ENCODE data around the gene ANKRD60. TPM values are rescaled to one million over a fixed set of nuclear protein-coding genes. Genes with fewer than 3 reads are reported as not detected.
A peak's percentile ranks its signal among the peaks of the same experiment; 100 is the strongest.

Gene ANKRD60
- total RNA-seq, 2 experiments from 2014 or later: not detected

DNA sequence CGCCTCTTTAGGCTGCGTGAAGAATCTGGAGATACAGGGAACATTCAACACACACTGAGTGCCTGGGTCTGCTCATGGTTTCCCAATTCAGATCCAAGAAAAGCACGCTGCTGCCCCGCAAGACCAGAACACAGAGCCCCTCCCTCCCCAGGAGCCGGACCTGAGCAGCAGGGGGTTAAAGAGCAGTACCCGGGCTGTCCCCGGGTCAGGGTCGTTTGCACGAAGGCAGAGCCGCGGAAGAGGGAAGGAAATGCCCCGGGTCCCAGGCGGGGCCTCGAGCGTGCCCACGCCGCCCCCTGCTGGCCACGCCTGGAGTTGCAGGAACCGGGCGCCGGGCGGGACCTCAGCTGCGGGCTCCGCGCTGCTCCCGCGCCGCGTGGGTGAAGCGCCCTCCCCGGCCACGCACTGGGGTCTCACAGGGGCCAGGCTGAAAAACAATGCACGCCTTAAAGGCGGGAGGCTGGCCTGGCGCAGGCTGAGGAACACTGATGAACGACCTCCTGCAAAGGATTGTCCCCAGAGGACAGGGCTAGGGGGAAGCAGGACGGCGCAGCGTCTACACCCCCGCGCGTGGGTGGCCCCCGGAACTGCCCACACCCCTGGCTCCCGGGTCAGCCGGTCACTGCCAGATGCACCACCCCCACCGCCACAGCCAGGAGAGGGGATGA is 48.9 kb downstream of the ANKRD60 start:
- DNase-seq: peak; percentile 64

DNA sequence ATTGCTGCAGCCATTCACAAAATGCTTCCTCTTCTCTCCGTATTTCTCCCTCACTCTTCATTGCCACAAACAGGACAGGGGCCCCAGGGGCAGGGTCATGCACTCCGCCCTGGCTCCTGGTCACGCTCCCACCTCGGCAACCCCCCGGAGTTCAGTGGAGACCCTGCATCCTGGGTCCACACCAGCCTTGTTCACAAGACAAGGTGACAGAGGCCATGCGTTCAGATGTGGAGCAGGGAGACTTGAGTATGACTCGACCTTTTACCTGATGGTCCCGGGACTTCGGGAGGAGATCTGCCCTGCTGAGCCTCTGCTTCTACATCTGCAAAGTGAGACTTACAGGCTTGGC is 49.4 kb downstream of the ANKRD60 start:
- no peak overlapping the region for H3K27ac Mint-ChIP-seq
- no peak overlapping the region for H3K4me3 Mint-ChIP-seq
- H3K4me1 Mint-ChIP-seq (ENCODE audit: low read depth): peaks cover 12% of the 10 kb centered on the region
- CTCF ChIA-PET: interaction anchor here (0.6 to 1.5 kb wide), 2 partner anchors 108 to 583 kb away, joined by 4 to 6 read pairs; no protein-coding TSS in a partner anchor
- H3K27me3 Mint-ChIP-seq (ENCODE audit: low read depth): peaks cover 12% of the 10 kb centered on the region
- no peaks in the 10 kb centered on the region for H3K9me3 Mint-ChIP-seq
- H3K36me3 Mint-ChIP-seq (ENCODE audit: low read depth): no peaks in the 10 kb centered on the region
- intact Hi-C loops (cut with micrococcal nuclease): loop anchor here (1.0 to 10.0 kb wide), 3 partner anchors 94 to 582 kb away; no protein-coding TSS in a partner anchor
- no peak for DNase-seq

More for the DNA sequence above, 48.9 kb downstream of the ANKRD60 start:
- Mint-ChIP-seq H3K4me3 (peak overlapping the region; percentile 42), H3K9me3 (no peaks in the 10 kb centered on the region), H3K27me3 (ENCODE audit: low read depth) (peaks cover 12% of the 10 kb centered on the region), H3K27ac (no peak overlapping the region), H3K36me3 (ENCODE audit: low read depth) (no peaks in the 10 kb centered on the region), H3K4me1 (ENCODE audit: low read depth) (peaks cover 9% of the 10 kb centered on the region)
- intact Hi-C loops (cut with micrococcal nuclease): loop anchor here (1.0 to 10.0 kb wide), 4 partner anchors 95 to 665 kb away; no protein-coding TSS in a partner anchor
- CTCF ChIA-PET: interaction anchor here (0.6 to 4.1 kb wide), 15 partner anchors 10 to 633 kb away, joined by 3 to 16 read pairs (median 3); no protein-coding TSS in a partner anchor

DNA sequence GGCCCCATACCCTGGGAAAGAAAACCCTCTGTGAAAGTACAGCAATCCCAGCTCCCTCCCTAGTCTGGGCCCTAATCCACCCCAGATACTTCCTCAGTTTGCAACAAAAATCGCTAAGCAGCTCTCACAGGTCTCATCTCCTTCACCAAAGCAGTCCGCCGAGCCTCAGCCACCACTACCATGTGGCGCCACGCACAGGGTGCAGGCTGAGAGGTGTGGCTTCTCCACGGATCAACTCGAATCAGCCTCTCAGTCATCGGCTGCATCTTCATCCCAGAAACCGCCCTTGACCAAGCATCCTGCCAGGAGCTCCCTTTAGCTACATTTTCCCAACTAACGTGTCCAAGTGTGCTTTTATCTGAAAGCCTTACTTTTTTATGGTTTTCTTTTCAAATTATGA is 50.7 kb downstream of the ANKRD60 start:
- CTCF ChIA-PET: no interaction called here
- intact Hi-C loops (cut with micrococcal nuclease): loop anchor here (1.0 to 10.0 kb wide), 2 partner anchors 93 to 555 kb away; no protein-coding TSS in a partner anchor

GRCh38 chr20:58175836-58176235 is 52.6 kb downstream of the ANKRD60 start:
- Mint-ChIP-seq H3K4me3 (no peak overlapping the region), H3K27ac (no peak overlapping the region), H3K4me1 (ENCODE audit: low read depth) (peaks cover 22% of the 10 kb centered on the region), H3K27me3 (ENCODE audit: low read depth) (peaks cover 3% of the 10 kb centered on the region), H3K36me3 (ENCODE audit: low read depth) (no peaks in the 10 kb centered on the region), H3K9me3 (no peaks in the 10 kb centered on the region)
- no peak for DNase-seq
- intact Hi-C loops (cut with micrococcal nuclease): loop anchor here (10.0 kb wide), 1 partner anchor 91 kb away; no protein-coding TSS in a partner anchor
- CTCF ChIA-PET: no interaction called here

More for the DNA sequence above, 50.7 kb downstream of the ANKRD60 start:
- Mint-ChIP-seq H3K27me3 (ENCODE audit: low read depth) (peaks cover 12% of the 10 kb centered on the region), H3K4me3 (no peak overlapping the region), H3K4me1 (ENCODE audit: low read depth) (peaks cover 17% of the 10 kb centered on the region), H3K9me3 (no peaks in the 10 kb centered on the region), H3K27ac (no peak overlapping the region), H3K36me3 (ENCODE audit: low read depth) (no peaks in the 10 kb centered on the region)
- DNase-seq: no peak

- Mint-ChIP-seq H3K27me3 (ENCODE audit: low read depth) (peaks cover 3% of the 10 kb centered on the region), H3K4me1 (ENCODE audit: low read depth) (peaks cover 22% of the 10 kb centered on the region), H3K36me3 (ENCODE audit: low read depth) (no peaks in the 10 kb centered on the region), H3K9me3 (no peaks in the 10 kb centered on the region), H3K4me3 (no peak overlapping the region), H3K27ac (no peak overlapping the region)
- no peak for DNase-seq
- intact Hi-C loops (cut with micrococcal nuclease): loop anchor here (10.0 kb wide), 1 partner anchor 91 kb away; no protein-coding TSS in a partner anchor
- CTCF ChIA-PET: interaction anchor here (1.2 kb wide), 1 partner anchor 516 kb away, joined by 3 read pairs; no protein-coding TSS in a partner anchor
These were observed 53.0 kb downstream of the ANKRD60 start for GRCh38 chr20:58175425-58175824.

GRCh38 chr20:58174708-58175280 is 53.7 kb downstream of the ANKRD60 start:
- no peaks in the 10 kb centered on the region for H3K9me3 Mint-ChIP-seq
- intact Hi-C loops (cut with micrococcal nuclease): loop anchor here (10.0 kb wide), 1 partner anchor 90 kb away; no protein-coding TSS in a partner anchor
- H3K27me3 Mint-ChIP-seq (ENCODE audit: low read depth): peaks cover 3% of the 10 kb centered on the region
- H3K36me3 Mint-ChIP-seq (ENCODE audit: low read depth): no peaks in the 10 kb centered on the region
- no peak overlapping the region for H3K4me3 Mint-ChIP-seq
- H3K27ac Mint-ChIP-seq: no peak overlapping the region
- CTCF ChIA-PET: interaction anchor here (1.2 kb wide), 1 partner anchor 516 kb away, joined by 3 read pairs; no protein-coding TSS in a partner anchor
- DNase-seq: no peak
- H3K4me1 Mint-ChIP-seq (ENCODE audit: low read depth): peaks cover 21% of the 10 kb centered on the region

GRCh38 chr20:58173930-58174707 is 54.3 kb downstream of the ANKRD60 start:
- CTCF ChIA-PET: interaction anchor here (1.2 kb wide), 1 partner anchor 515 kb away, joined by 3 read pairs; no protein-coding TSS in a partner anchor
- H3K27ac Mint-ChIP-seq: no peak overlapping the region
- intact Hi-C loops (cut with micrococcal nuclease): loop anchor here (10.0 kb wide), 1 partner anchor 89 kb away; no protein-coding TSS in a partner anchor
- no peak for DNase-seq
- H3K36me3 Mint-ChIP-seq (ENCODE audit: low read depth): no peaks in the 10 kb centered on the region
- peaks cover 3% of the 10 kb centered on the region for H3K27me3 Mint-ChIP-seq (ENCODE audit: low read depth)
- no peak overlapping the region for H3K4me3 Mint-ChIP-seq
- H3K4me1 Mint-ChIP-seq (ENCODE audit: low read depth): peaks cover 17% of the 10 kb centered on the region
- no peaks in the 10 kb centered on the region for H3K9me3 Mint-ChIP-seq

DNA sequence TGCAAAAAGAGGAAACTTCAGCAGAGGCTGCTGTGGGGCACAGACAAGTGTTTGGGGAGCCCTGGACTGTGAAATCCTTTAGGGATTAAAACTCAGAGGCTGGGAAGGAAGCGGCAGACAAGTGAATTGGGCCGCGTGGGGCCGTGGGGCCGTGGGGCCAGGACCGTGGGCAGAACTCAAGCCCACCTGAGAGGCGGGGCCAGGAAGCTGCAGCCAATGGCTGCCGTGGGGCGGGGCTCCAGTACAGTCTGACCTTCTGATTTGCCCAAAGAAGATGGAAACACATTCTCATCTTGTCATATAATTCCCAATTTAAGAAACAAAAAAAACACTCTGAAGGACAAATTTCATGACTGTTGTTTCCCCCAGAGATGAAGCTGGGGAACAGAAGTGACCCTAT is 55.4 kb downstream of the ANKRD60 start:
- CTCF ChIA-PET: interaction anchor here (0.6 kb wide), 1 partner anchor 27 kb away, joined by 3 read pairs; no protein-coding TSS in a partner anchor
- DNase-seq: no peak
- peaks cover 17% of the 10 kb centered on the region for H3K4me1 Mint-ChIP-seq (ENCODE audit: low read depth)
- H3K27me3 Mint-ChIP-seq (ENCODE audit: low read depth): no peaks in the 10 kb centered on the region
- no peaks in the 10 kb centered on the region for H3K36me3 Mint-ChIP-seq (ENCODE audit: low read depth)
- H3K27ac Mint-ChIP-seq: no peak overlapping the region
- intact Hi-C loops (cut with micrococcal nuclease): loop anchor here (10.0 kb wide), 1 partner anchor 88 kb away; no protein-coding TSS in a partner anchor
- no peak overlapping the region for H3K4me3 Mint-ChIP-seq
- H3K9me3 Mint-ChIP-seq: no peaks in the 10 kb centered on the region

DNA sequence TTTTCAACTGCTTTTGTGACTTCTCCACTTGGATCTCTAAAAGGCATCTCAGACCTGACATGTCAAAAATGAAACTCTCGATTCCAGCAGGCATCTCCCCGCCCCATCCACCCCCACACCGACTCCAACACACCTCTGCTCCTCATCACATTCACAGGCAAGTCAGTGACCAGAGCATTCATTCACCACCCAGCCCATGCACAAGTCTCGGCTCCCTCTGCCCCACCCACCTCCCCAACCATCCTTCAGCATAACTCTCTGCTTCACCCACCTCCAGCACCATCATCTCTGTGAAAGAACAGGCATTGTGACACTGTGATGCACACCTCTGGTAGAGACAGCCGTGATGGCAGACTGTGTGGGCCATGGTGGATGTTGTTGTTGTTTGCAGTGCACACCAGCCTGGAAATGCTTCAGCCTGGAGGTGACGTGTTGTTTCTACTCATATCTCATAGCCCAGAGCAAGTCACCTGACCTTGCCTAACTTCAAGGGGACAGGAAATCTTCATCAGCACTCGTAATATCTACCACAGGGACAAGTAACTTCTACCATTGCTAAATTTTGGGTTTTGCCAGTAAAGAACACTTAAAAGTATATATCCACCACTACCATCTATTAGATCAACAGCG is 56.5 kb downstream of the ANKRD60 start:
- Mint-ChIP-seq H3K27me3 (ENCODE audit: low read depth) (no peaks in the 10 kb centered on the region), H3K4me1 (ENCODE audit: low read depth) (peaks cover 17% of the 10 kb centered on the region), H3K9me3 (no peaks in the 10 kb centered on the region), H3K4me3 (no peak overlapping the region), H3K36me3 (ENCODE audit: low read depth) (no peaks in the 10 kb centered on the region), H3K27ac (no peak overlapping the region)
- CTCF ChIA-PET: no interaction called here
- DNase-seq: no peak
- intact Hi-C loops (cut with micrococcal nuclease): loop anchor here (10.0 kb wide), 1 partner anchor 87 kb away; no protein-coding TSS in a partner anchor

- no peak for DNase-seq
- H3K27ac Mint-ChIP-seq: no peak overlapping the region
- intact Hi-C loops (cut with micrococcal nuclease): no loop called here
- CTCF ChIA-PET: interaction anchor here (0.6 to 1.5 kb wide), 2 partner anchors 11 to 575 kb away, joined by 3 to 5 read pairs; no protein-coding TSS in a partner anchor
- peaks cover 12% of the 10 kb centered on the region for H3K4me1 Mint-ChIP-seq (ENCODE audit: low read depth)
- H3K4me3 Mint-ChIP-seq: no peak overlapping the region
- no peaks in the 10 kb centered on the region for H3K27me3 Mint-ChIP-seq (ENCODE audit: low read depth)
- H3K36me3 Mint-ChIP-seq (ENCODE audit: low read depth): no peaks in the 10 kb centered on the region
- no peaks in the 10 kb centered on the region for H3K9me3 Mint-ChIP-seq
These were observed 59.0 kb downstream of the ANKRD60 start for GRCh38 chr20:58169450-58169849.

DNA sequence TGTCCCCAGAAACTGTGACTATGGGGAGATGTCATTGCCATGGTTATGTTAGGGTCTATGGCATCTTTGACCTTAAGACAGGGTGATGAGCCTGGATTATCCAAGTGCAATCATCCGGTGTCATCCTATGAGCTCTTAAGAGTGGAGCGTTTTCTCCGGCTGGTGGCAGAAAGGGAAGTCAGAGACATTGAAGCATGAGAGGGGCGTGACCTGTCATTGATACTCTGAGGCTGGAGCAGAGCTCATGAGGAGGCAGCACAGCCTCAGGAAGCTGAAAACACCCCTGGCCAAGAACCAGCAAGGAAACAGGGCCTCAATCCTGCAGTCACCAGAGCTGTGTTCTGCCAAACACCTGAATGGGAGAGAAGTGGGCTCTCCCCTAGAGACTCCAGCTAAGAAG is 59.6 kb downstream of the ANKRD60 start:
- H3K27me3 Mint-ChIP-seq (ENCODE audit: low read depth): no peaks in the 10 kb centered on the region
- intact Hi-C loops (cut with micrococcal nuclease): no loop called here
- H3K36me3 Mint-ChIP-seq (ENCODE audit: low read depth): no peaks in the 10 kb centered on the region
- H3K4me3 Mint-ChIP-seq: no peak overlapping the region
- DNase-seq: no peak
- CTCF ChIA-PET: interaction anchor here (1.5 kb wide), 1 partner anchor 11 kb away, joined by 5 read pairs; no protein-coding TSS in a partner anchor
- H3K9me3 Mint-ChIP-seq: no peaks in the 10 kb centered on the region
- H3K27ac Mint-ChIP-seq: no peak overlapping the region
- peaks cover 7% of the 10 kb centered on the region for H3K4me1 Mint-ChIP-seq (ENCODE audit: low read depth)
